Nephron progenitor cell (in vitro differentiated cells): ENCODE results near the gene ADAMTS1.

Experiments used
- DNase-seq: peaks from one replicate; pipeline ENCODE4 v3.0.0; 2021
- H3K27ac Mint-ChIP-seq: 2 replicates; pipeline ENCODE4 v1.8.0; 2021; ENCODE audit warnings: mild to moderate bottlenecking, moderate library complexity, mixed read lengths
- H3K27me3 Mint-ChIP-seq: 2 replicates; pipeline ENCODE4 v1.8.0; 2021; ENCODE audit warnings: mild to moderate bottlenecking, low read depth, mixed read lengths; ENCODE audit not compliant: poor library complexity
- H3K36me3 Mint-ChIP-seq: 2 replicates; pipeline ENCODE4 v1.8.0; 2021; ENCODE audit warnings: low read depth, mixed read lengths
- H3K4me1 Mint-ChIP-seq: 2 replicates; pipeline ENCODE4 v1.8.0; 2021; ENCODE audit warnings: mixed read lengths
- H3K4me3 Mint-ChIP-seq: 2 replicates; pipeline ENCODE4 v1.8.0; 2021; ENCODE audit warnings: mild to moderate bottlenecking, moderate library complexity, mixed read lengths
- H3K9me3 Mint-ChIP-seq: 2 replicates; pipeline ENCODE4 v1.8.0; 2021; ENCODE audit warnings: mild to moderate bottlenecking, moderate library complexity, mixed read lengths
- TF ChIP-seq, protein P1 (sequence below): fragments of 200-600 bp; sonication (generic); IDR thresholded peaks from 2 replicates; pipeline ENCODE4 v1.5.0; 2021; ENCODE audit warnings: antibody characterized with exemption

The ADAMTS1 gene

DNA sequence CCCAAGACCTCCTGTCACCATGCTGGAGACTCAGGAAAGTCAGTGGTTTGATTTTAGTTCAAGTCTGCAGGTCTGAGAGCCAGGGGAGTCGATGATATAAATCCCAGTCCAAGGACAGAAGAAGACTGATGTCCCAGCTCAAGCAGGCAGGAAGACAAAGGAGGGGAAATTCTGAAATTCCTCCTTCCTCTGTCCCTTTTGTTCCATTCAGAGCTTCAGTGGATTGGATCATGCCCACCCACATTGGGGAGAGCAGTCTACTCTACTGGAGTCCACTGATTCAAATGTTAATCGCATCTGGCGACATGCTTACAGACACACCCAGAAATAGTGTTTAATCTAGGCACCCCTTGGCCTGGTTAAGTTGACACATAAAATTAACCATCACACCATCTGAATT is 7.2 kb upstream of the ADAMTS1 start:
- Mint-ChIP-seq H3K36me3 (no peaks in the 10 kb centered on the region), H3K9me3 (no peaks in the 10 kb centered on the region)

DNA sequence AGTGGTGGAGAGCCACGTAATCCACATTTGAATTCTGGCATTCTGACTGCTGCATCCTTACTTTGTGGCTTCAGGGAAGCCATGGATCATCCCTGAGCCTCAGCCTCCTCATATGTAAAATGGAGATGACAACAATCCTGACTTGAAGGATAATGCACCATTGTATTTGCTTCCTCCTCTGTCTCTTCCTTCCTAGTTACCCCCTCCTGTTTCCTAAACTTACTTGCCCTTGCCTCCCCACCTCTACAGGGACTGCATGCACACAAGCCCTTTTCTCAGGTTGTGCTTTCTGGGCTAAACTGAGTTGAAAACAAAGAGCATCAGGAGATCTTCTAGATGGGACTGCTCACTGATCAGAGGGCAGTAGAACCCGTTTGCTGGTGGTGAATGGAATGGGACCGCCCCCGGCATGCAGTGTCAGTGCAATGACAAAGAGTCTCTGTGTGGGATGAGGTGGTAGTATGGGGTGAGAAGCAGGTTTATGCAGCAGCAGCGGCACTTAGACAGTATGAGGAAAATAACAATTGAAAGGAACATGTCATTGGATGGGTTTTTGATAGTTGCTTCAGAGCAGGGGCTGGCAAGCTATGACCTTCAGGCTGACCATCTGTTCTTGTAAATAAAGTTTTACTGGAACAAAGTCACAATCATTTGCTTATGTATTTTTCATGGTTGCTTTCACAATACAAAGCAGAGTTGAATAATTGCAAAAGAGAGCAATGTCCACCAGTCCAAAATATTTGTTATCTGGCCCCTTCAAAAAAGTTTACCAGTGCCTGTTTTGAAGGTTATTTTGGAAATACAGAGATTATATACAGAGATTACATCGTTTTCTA is 6.1 kb upstream of the ADAMTS1 start:
- TF ChIP-seq, protein P1, sequence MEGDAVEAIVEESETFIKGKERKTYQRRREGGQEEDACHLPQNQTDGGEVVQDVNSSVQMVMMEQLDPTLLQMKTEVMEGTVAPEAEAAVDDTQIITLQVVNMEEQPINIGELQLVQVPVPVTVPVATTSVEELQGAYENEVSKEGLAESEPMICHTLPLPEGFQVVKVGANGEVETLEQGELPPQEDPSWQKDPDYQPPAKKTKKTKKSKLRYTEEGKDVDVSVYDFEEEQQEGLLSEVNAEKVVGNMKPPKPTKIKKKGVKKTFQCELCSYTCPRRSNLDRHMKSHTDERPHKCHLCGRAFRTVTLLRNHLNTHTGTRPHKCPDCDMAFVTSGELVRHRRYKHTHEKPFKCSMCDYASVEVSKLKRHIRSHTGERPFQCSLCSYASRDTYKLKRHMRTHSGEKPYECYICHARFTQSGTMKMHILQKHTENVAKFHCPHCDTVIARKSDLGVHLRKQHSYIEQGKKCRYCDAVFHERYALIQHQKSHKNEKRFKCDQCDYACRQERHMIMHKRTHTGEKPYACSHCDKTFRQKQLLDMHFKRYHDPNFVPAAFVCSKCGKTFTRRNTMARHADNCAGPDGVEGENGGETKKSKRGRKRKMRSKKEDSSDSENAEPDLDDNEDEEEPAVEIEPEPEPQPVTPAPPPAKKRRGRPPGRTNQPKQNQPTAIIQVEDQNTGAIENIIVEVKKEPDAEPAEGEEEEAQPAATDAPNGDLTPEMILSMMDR, result no peak
- peaks cover 19% of the 10 kb centered on the region for H3K4me1 Mint-ChIP-seq
- peaks cover 10% of the 10 kb centered on the region for H3K27me3 Mint-ChIP-seq
- H3K27ac Mint-ChIP-seq, result no peak overlapping the region
- DNase-seq, result no peak
- no peaks in the 10 kb centered on the region for H3K36me3 Mint-ChIP-seq
- no peaks in the 10 kb centered on the region for H3K9me3 Mint-ChIP-seq
- H3K4me3 Mint-ChIP-seq, result no peak overlapping the region

More for the DNA sequence above, 7.2 kb upstream of the ADAMTS1 start:
- H3K27me3 Mint-ChIP-seq, result peaks cover 10% of the 10 kb centered on the region
- TF ChIP-seq, protein P1, result no peak
- peaks cover 9% of the 10 kb centered on the region for H3K4me1 Mint-ChIP-seq
- H3K4me3 Mint-ChIP-seq, result no peak overlapping the region
- H3K27ac Mint-ChIP-seq, result no peak overlapping the region
- no peak for DNase-seq

DNA sequence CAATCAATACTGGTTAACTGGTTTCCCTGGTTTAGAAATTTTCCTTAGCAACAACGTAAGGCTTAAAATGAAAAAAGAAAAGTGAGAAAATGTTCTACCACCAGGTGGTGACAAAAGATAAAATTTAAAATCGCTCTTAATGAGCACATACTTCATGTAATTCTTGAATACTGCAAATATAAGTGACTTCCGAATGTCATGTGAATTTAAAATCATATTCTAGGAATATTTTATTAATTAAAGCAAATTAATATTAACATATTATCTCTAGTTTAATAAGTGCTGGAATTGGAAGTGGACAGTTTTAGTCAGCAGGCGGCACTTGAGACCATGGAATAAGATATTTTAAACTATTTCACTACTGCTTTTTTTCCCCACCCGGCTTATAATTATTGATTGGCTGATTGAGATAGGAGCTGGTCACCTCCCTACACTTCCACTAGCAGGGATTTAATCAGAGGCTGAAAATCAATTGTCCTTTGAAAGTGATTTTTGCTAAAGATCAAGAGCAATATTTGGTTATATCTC is 5.0 kb upstream of the ADAMTS1 start:
- Mint-ChIP-seq H3K9me3 (no peaks in the 10 kb centered on the region), H3K36me3 (no peaks in the 10 kb centered on the region), H3K27ac (no peak overlapping the region), H3K27me3 (peaks cover 5% of the 10 kb centered on the region), H3K4me1 (peaks cover 25% of the 10 kb centered on the region), H3K4me3 (peak overlapping the region; percentile 54)
- no peak for DNase-seq
- TF ChIP-seq, protein P1, result peak; percentile 63

DNA sequence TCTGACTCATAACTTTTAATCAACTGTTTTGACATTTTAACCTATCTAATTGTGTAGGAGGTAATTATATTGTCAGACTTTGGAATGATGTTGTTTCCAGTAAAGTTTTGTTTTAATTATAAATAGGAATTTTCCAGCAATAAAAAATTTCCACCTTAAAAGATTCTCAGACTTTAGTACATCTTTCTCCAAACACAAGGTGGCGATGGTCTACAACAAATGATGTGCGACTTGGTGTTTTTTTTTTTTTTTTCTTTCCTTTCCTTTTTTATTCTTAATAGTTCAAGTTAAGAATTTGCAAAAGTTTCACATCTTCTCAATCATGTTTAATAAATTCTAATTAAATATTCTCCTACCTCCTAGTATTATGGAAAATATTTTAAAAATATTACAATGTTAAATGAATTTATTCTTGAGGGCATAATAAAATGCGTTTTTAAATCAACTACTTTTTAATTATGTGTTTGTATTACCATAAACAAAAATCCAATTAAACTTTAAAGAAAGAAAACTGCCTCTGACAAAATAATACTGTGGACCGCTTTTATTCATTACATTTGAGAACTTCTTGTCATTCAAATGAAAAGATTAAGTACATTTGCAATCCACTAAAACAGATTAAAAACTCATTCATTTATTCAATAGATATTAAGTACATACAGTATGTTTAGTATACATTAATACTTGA is 4.4 kb upstream of the ADAMTS1 start:
- H3K4me1 Mint-ChIP-seq, result peaks cover 25% of the 10 kb centered on the region
- H3K9me3 Mint-ChIP-seq, result no peaks in the 10 kb centered on the region
- no peak overlapping the region for H3K27ac Mint-ChIP-seq
- H3K4me3 Mint-ChIP-seq, result peak overlapping the region; percentile 54
- no peaks in the 10 kb centered on the region for H3K36me3 Mint-ChIP-seq
- peaks cover 4% of the 10 kb centered on the region for H3K27me3 Mint-ChIP-seq
- TF ChIP-seq, protein P1, result peak; percentile 53
- DNase-seq, result peak; percentile 21

- Mint-ChIP-seq H3K9me3 (no peaks in the 10 kb centered on the region), H3K36me3 (peaks cover under 1% of the 10 kb centered on the region), H3K4me1 (peaks cover 30% of the 10 kb centered on the region), H3K27me3 (peaks cover 5% of the 10 kb centered on the region), H3K27ac (no peak overlapping the region), H3K4me3 (no peak overlapping the region)
- DNase-seq, result no peak
- TF ChIP-seq, protein P1, result no peak
These were observed 2.7 kb upstream of the ADAMTS1 start for GRCh38 chr21:26847921-26848320.
